ENCODE results near the gene SV2C. TPM values are rescaled to one million over a fixed set of nuclear protein-coding genes. Genes with fewer than 3 reads are reported as not detected.

Gene SV2C
- polyA plus RNA-seq, 3 donors, result 0.01 to 0.02 TPM; not detected in 1

DNA sequence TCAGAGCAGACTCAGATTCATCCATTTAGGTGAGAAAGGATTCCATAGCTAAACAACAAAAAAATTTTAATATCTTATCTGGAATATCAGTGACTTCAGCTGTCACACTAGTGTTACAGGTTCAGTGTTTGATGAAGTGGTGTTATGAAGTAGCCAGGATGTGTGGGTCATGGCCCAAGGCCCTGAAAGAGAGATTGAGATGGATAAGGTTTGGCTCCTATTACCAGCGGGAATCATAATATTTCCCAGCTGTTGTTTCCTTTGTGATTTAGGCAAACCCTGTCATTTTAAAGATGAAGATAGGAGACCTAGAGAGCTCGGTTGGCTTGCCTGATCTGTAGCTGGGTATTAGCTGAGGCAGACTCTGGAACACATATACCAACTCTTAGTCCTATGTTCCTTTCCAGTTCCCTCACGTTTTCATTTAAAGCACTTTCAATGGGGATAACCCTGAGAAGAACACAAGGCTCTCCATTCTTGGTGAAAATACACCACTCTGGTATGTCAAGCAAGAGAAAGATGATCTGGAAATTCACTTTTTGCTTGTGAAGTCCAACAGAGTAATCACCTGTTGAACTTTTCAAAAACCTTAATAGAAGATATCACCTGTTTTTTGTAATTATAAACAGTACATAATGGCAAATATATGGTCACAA is 54.8 kb downstream of the SV2C start:
- peaks cover 8 to 12% (median 9%) of the 10 kb centered on the region in 3 donors for H3K27me3 Mint-ChIP-seq (ENCODE audit: low read depth in 3 of 3)
- TF ChIP-seq, protein P1, sequence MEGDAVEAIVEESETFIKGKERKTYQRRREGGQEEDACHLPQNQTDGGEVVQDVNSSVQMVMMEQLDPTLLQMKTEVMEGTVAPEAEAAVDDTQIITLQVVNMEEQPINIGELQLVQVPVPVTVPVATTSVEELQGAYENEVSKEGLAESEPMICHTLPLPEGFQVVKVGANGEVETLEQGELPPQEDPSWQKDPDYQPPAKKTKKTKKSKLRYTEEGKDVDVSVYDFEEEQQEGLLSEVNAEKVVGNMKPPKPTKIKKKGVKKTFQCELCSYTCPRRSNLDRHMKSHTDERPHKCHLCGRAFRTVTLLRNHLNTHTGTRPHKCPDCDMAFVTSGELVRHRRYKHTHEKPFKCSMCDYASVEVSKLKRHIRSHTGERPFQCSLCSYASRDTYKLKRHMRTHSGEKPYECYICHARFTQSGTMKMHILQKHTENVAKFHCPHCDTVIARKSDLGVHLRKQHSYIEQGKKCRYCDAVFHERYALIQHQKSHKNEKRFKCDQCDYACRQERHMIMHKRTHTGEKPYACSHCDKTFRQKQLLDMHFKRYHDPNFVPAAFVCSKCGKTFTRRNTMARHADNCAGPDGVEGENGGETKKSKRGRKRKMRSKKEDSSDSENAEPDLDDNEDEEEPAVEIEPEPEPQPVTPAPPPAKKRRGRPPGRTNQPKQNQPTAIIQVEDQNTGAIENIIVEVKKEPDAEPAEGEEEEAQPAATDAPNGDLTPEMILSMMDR (IDR thresholded peaks at IDR 0.05), result no peak
- H3K9me3 ChIP-seq (replicated peaks in 1 of 2; ENCODE audit: control insufficient read depth in 1 of 2, insufficient read depth in 1 of 2, low read length in 2 of 2), result no peaks in the 10 kb centered on the region
- H3K36me3 Mint-ChIP-seq, result no peaks in the 10 kb centered on the region
- H3K27ac ChIP-seq (ENCODE audit: low read depth in 1 of 2, low read length in 2 of 2), result no peak overlapping the region
- no peaks in the 10 kb centered on the region for H3K36me3 ChIP-seq (replicated peaks in 1 of 2; ENCODE audit: control insufficient read depth in 1 of 2, insufficient read depth in 2 of 2, low read length in 2 of 2)
- H3K4me1 ChIP-seq (ENCODE audit: control insufficient read depth in 1 of 2, insufficient read depth in 2 of 2, low read length in 2 of 2), result no peaks in the 10 kb centered on the region
- H3K79me2 ChIP-seq (ENCODE audit: insufficient read depth, low read length), result no peaks in the 10 kb centered on the region
- no peak overlapping the region for H3K27ac Mint-ChIP-seq
- intact Hi-C loops (cut with micrococcal nuclease), result no loop called here
- no peaks in the 10 kb centered on the region for H4K20me1 ChIP-seq (ENCODE audit: insufficient read depth, low read length)
- no peak overlapping the region for H3K9ac ChIP-seq (ENCODE audit: insufficient read depth, low read length, poor library complexity, severe bottlenecking)
- H3K27me3 ChIP-seq (ENCODE audit: control insufficient read depth in 2 of 2, insufficient read depth in 2 of 2, low read length in 2 of 2), result peaks cover 13 to 22% of the 10 kb centered on the region in 2 donors
- peaks cover 0 to 5% (median 0%) of the 10 kb centered on the region in 7 donors for H3K9me3 Mint-ChIP-seq
- H3K4me3 ChIP-seq (replicated peaks in 1 of 3; ENCODE audit: low read depth in 2 of 3, low read length in 3 of 3), result no peak overlapping the region
- H3K4me1 Mint-ChIP-seq, result no peaks in the 10 kb centered on the region
- no peak for DNase-seq
- 80% methylated on average over 1 of the region's 3 CpGs for WGBS (ENCODE audit: insufficient coverage)
- no peak overlapping the region for H3K4me3 Mint-ChIP-seq
- H3K4me2 ChIP-seq (replicated peaks; ENCODE audit: extremely low read depth, low read length, poor library complexity, severe bottlenecking), result no peak overlapping the region
- H2AFZ ChIP-seq (ENCODE audit: insufficient read depth, low read depth, low read length, poor library complexity, severe bottlenecking), result no peak overlapping the region

DNA sequence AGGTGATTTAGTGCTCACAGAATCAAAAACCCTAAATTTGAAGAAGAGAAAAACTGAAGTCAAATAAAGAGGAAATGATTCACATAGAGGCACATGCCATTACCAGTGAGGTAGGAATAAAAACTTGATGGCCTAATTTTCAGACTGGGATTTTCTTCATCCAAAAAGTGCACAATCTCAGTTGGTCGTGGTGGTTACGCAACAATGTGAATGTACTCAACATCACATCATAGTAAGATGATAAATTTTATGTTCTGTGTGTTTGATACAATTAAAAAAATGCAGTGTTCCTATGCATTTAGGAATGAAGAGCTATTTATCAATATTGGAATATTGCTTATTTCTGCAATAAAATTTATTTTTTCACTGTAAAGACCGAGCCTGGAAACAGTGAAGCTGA is 60.7 kb downstream of the SV2C start:
- H3K79me2 ChIP-seq (ENCODE audit: insufficient read depth, low read length), result no peaks in the 10 kb centered on the region
- TF ChIP-seq, protein P1 (IDR thresholded peaks at IDR 0.05), result no peak
- peaks cover 0 to 3% (median 0%) of the 10 kb centered on the region in 7 donors for H3K9me3 Mint-ChIP-seq
- no peak overlapping the region for H3K4me3 ChIP-seq (replicated peaks in 1 of 3; ENCODE audit: low read depth in 2 of 3, low read length in 3 of 3)
- H3K27ac ChIP-seq (ENCODE audit: low read depth in 1 of 2, low read length in 2 of 2), result no peak overlapping the region
- DNase-seq, result peak in 2 of 3 donors; percentile 8 to 18
- H3K4me2 ChIP-seq (replicated peaks; ENCODE audit: extremely low read depth, low read length, poor library complexity, severe bottlenecking), result no peak overlapping the region
- peaks cover 2 to 5% (median 3%) of the 10 kb centered on the region in 3 donors for H3K27me3 Mint-ChIP-seq (ENCODE audit: low read depth in 3 of 3)
- H3K9me3 ChIP-seq (replicated peaks in 1 of 2; ENCODE audit: control insufficient read depth in 1 of 2, insufficient read depth in 1 of 2, low read length in 2 of 2), result no peaks in the 10 kb centered on the region
- H2AFZ ChIP-seq (ENCODE audit: insufficient read depth, low read depth, low read length, poor library complexity, severe bottlenecking), result no peak overlapping the region
- H3K4me1 ChIP-seq (ENCODE audit: control insufficient read depth in 1 of 2, insufficient read depth in 2 of 2, low read length in 2 of 2), result no peaks in the 10 kb centered on the region
- WGBS (ENCODE audit: insufficient coverage), result no CpG with 5 or more reads among the region's 3 CpGs
- no peaks in the 10 kb centered on the region for H3K36me3 ChIP-seq (replicated peaks in 1 of 2; ENCODE audit: control insufficient read depth in 1 of 2, insufficient read depth in 2 of 2, low read length in 2 of 2)
- H3K36me3 Mint-ChIP-seq, result no peaks in the 10 kb centered on the region
- peaks cover 3% of the 10 kb centered on the region for H3K4me1 Mint-ChIP-seq
- no peak overlapping the region for H3K9ac ChIP-seq (ENCODE audit: insufficient read depth, low read length, poor library complexity, severe bottlenecking)
- H3K27me3 ChIP-seq (ENCODE audit: control insufficient read depth in 2 of 2, insufficient read depth in 2 of 2, low read length in 2 of 2), result no peaks in the 10 kb centered on the region
- intact Hi-C loops (cut with micrococcal nuclease), result no loop called here
- H4K20me1 ChIP-seq (ENCODE audit: insufficient read depth, low read length), result no peaks in the 10 kb centered on the region
- no peak overlapping the region for H3K27ac Mint-ChIP-seq
- no peak overlapping the region for H3K4me3 Mint-ChIP-seq

All from CD14-positive monocyte (primary cell).